H9 (cell line): ENCODE measurements around the gene RERE. TPM values are rescaled to one million over a fixed set of nuclear protein-coding genes. Genes with fewer than 3 reads are reported as not detected.

Experiments used
- DNase-seq: peaks from one replicate; pipeline ENCODE4 v3.0.0-alpha.2; 2017
- H2AFZ ChIP-seq: one replicate; pipeline ENCODE4 v1.6.1; 2013; ENCODE audit warnings: mild to moderate bottlenecking, low read length, control low read depth, moderate library complexity
- H2AK5ac ChIP-seq: 2 replicates; pipeline ENCODE4 v1.6.1; 2013; ENCODE audit warnings: low read length, control low read depth, mixed read lengths; ENCODE audit not compliant: insufficient read length
- H2BK120ac ChIP-seq: one replicate; pipeline ENCODE4 v1.6.1; 2013; ENCODE audit warnings: low read depth, mild to moderate bottlenecking, low read length, control low read depth, inconsistent platforms; ENCODE audit not compliant: poor library complexity, severe bottlenecking
- H2BK12ac ChIP-seq: 2 replicates; pipeline ENCODE4 v1.6.1; 2013; ENCODE audit warnings: low read length, control low read depth, mixed read lengths, low read depth; ENCODE audit not compliant: insufficient read length
- H2BK15ac ChIP-seq: 2 replicates; pipeline ENCODE4 v1.6.1; 2013; ENCODE audit warnings: low read depth, low read length, control low read depth
- H2BK20ac ChIP-seq: one replicate; pipeline ENCODE4 v1.6.1; 2013; ENCODE audit warnings: low read depth, mild to moderate bottlenecking, low read length, control low read depth, inconsistent platforms; ENCODE audit not compliant: poor library complexity, severe bottlenecking
- H2BK5ac ChIP-seq: 2 replicates; pipeline ENCODE4 v1.6.1; 2013; ENCODE audit warnings: low read length, control low read depth, mixed read lengths; ENCODE audit not compliant: insufficient read length
- H3K14ac ChIP-seq: 2 replicates; pipeline ENCODE4 v1.6.1; 2013; ENCODE audit warnings: low read length, control low read depth; ENCODE audit not compliant: insufficient read depth
- H3K18ac ChIP-seq: 2 replicates; pipeline ENCODE4 v1.6.1; 2013; ENCODE audit warnings: low read depth, mild to moderate bottlenecking, mixed read lengths, low read length, control low read depth; ENCODE audit not compliant: insufficient read length
- H3K23ac ChIP-seq: 2 replicates; pipeline ENCODE4 v1.6.1; 2013; ENCODE audit warnings: low read length, control low read depth, mixed read lengths, low read depth; ENCODE audit not compliant: insufficient read length
- H3K23me2 ChIP-seq: 2 replicates; pipeline ENCODE4 v1.6.1; 2013; ENCODE audit warnings: low read depth, mild to moderate bottlenecking, mixed read lengths, low read length, control low read depth; ENCODE audit not compliant: insufficient read length, poor library complexity, severe bottlenecking
- H3K27ac ChIP-seq: 2 replicates; pipeline ENCODE4 v1.5.1; 2013; ENCODE audit warnings: low read length, control low read depth, mixed read lengths, low read depth; ENCODE audit not compliant: insufficient read length
- H3K27me3 ChIP-seq: 2 replicates; pipeline ENCODE4 v1.6.1; 2013; ENCODE audit warnings: low read length, control low read depth, inconsistent platforms; ENCODE audit not compliant: insufficient read depth
- H3K4ac ChIP-seq: 2 replicates; pipeline ENCODE4 v1.6.1; 2013; ENCODE audit warnings: low read depth, mild to moderate bottlenecking, control low read depth, inconsistent platforms, low read length, moderate library complexity
- H3K4me1 ChIP-seq: 2 replicates; pipeline ENCODE4 v1.6.1; 2013; ENCODE audit warnings: low read length, control low read depth, inconsistent platforms; ENCODE audit not compliant: insufficient read depth
- H3K4me2 ChIP-seq: 2 replicates; pipeline ENCODE4 v1.6.1; 2013; ENCODE audit warnings: low read length, control low read depth, mixed read lengths; ENCODE audit not compliant: insufficient read length, insufficient read depth
- H3K56ac ChIP-seq: 2 replicates; pipeline ENCODE4 v1.6.1; 2013; ENCODE audit warnings: low read depth, mild to moderate bottlenecking, mixed read lengths, low read length, control low read depth; ENCODE audit not compliant: insufficient read length
- H3K79me1 ChIP-seq: 2 replicates; pipeline ENCODE4 v1.6.1; 2013; ENCODE audit warnings: low read depth, mild to moderate bottlenecking, moderate library complexity, low read length, control low read depth, inconsistent platforms; ENCODE audit not compliant: insufficient read depth, poor library complexity, severe bottlenecking
- H3K79me2 ChIP-seq: 2 replicates; pipeline ENCODE4 v1.6.1; 2013; ENCODE audit warnings: low read length, control low read depth, inconsistent platforms; ENCODE audit not compliant: insufficient read depth
- H3K9ac ChIP-seq: 2 replicates; pipeline ENCODE4 v1.6.1; 2013; ENCODE audit warnings: low read length, control low read depth, mixed read lengths; ENCODE audit not compliant: insufficient read length; ENCODE audit errors: extremely low read depth
- H3K9me3 ChIP-seq: one replicate; pipeline ENCODE4 v1.6.1; 2013; ENCODE audit warnings: low read depth, low read length, inconsistent platforms; ENCODE audit not compliant: control insufficient read depth
- H3T11ph ChIP-seq: one replicate; pipeline ENCODE4 v1.6.1; 2013; ENCODE audit warnings: mild to moderate bottlenecking, low read length, control low read depth, inconsistent platforms
- H4K20me1 ChIP-seq: one replicate; pipeline ENCODE4 v1.6.1; 2013; ENCODE audit not compliant: control insufficient read depth, insufficient read length, insufficient read depth
- H4K5ac ChIP-seq: 2 replicates; pipeline ENCODE4 v1.6.1; 2013; ENCODE audit warnings: low read depth, mild to moderate bottlenecking, mixed read lengths, low read length, control low read depth; ENCODE audit not compliant: insufficient read length
- H4K8ac ChIP-seq: replicated peaks from 2 replicates; pipeline ENCODE4 v1.6.1; 2013; ENCODE audit warnings: low read length, control low read depth, mixed read lengths, low read depth; ENCODE audit not compliant: insufficient read length
- H4K91ac ChIP-seq: 2 replicates; pipeline ENCODE4 v1.6.1; 2013; ENCODE audit warnings: low read depth, mild to moderate bottlenecking, moderate library complexity, mixed read lengths, low read length, control low read depth; ENCODE audit not compliant: insufficient read length
- H3K27ac Mint-ChIP-seq, 3 experiments: 2 replicates in 2 of 3; 3 replicates in 1 of 3; pipeline ENCODE4 v1.8.0; 2020 to 2021; ENCODE audit warnings: mixed read lengths in 3 of 3, mild to moderate bottlenecking in 1 of 3, moderate library complexity in 1 of 3
- H3K27me3 Mint-ChIP-seq: 2 replicates; pipeline ENCODE4 v1.8.0; 2021; ENCODE audit warnings: low read depth, mild to moderate bottlenecking, moderate library complexity, mixed read lengths
- H3K36me3 Mint-ChIP-seq, 3 experiments: 2 replicates in 2 of 3; 3 replicates in 1 of 3; pipeline ENCODE4 v1.8.0; 2020 to 2021; ENCODE audit warnings: low read depth in 3 of 3, mixed read lengths in 3 of 3; ENCODE audit not compliant: insufficient read depth in 1 of 3
- H3K4me1 Mint-ChIP-seq, 2 experiments: 2 replicates each; pipeline ENCODE4 v1.8.0; 2020; ENCODE audit warnings: mixed read lengths in 2 of 2
- H3K4me3 Mint-ChIP-seq, 2 experiments: 2 replicates in 1 of 2; 3 replicates in 1 of 2; pipeline ENCODE4 v1.8.0; 2020 to 2021; ENCODE audit warnings: mild to moderate bottlenecking in 2 of 2, mixed read lengths in 2 of 2, moderate library complexity in 1 of 2
- H3K9me3 Mint-ChIP-seq, 2 experiments: 2 replicates in 1 of 2; 3 replicates in 1 of 2; pipeline ENCODE4 v1.8.0; 2020; ENCODE audit warnings: mild to moderate bottlenecking in 2 of 2, mixed read lengths in 2 of 2, moderate library complexity in 1 of 2
- WGBS: extraction: QIAGEN DNeasy Blood & Tissue Kit; methylation state at CpG from one replicate; pipeline ENCODE4 v1.1.7; 2013; ENCODE audit warnings: missing lambda C conversion rate, low lambda C conversion rate, mixed read lengths; ENCODE audit not compliant: insufficient read length; ENCODE audit errors: extremely low coverage; 5-methylcytosine and 5-hydroxymethylcytosine counted together
- total RNA-seq: library from RNA; stranded (reverse); gene quantifications from 2 replicates; pipeline ENCODE4 v1.2.1, GENCODE V29; 2021
- TF ChIP-seq, protein P1 (sequence below): fragments of 200-600 bp; sonication (generic); conservative IDR thresholded peaks from 3 replicates; pipeline ENCODE4 v1.8.0; 2021; ENCODE audit warnings: antibody characterized with exemption, mild to moderate bottlenecking

Gene RERE
- total RNA-seq, 1 experiment from 2014 or later = 103 TPM

GRCh38 chr1:8544644-8545043 lies 272.8 kb downstream of the RERE start:
- Histone ChIP-seq H2BK15ac (no peak overlapping the region), H3K14ac (no peak overlapping the region), H3K18ac (no peak overlapping the region), H4K20me1 (no peaks in the 10 kb centered on the region), H3K79me1 (no peaks in the 10 kb centered on the region), H3K79me2 (peaks cover 2% of the 10 kb centered on the region; the same call in 1 of the 2 replicates), H3K23ac (no peak overlapping the region), H4K8ac (no peak overlapping the region), H3K56ac (no peak overlapping the region), H2BK12ac (no peak overlapping the region), H3K4ac (no peak overlapping the region), H3K23me2 (no peaks in the 10 kb centered on the region), H3K4me1 (no peaks in the 10 kb centered on the region), H3K27me3 (no peaks in the 10 kb centered on the region), H2AFZ (no peak overlapping the region), H3T11ph (no peak overlapping the region), H3K27ac (no peak overlapping the region), H3K9ac (no peak overlapping the region), H4K91ac (no peak overlapping the region), H3K4me2 (no peak overlapping the region), H4K5ac (no peak overlapping the region), H3K9me3 (no peaks in the 10 kb centered on the region), H2AK5ac (no peak overlapping the region), H2BK20ac (no peak overlapping the region), H2BK120ac (no peak overlapping the region), H2BK5ac (no peak overlapping the region)
- Mint-ChIP-seq H3K9me3 (no peaks in the 10 kb centered on the region), H3K27ac (0 out of 7 replicates have a peak overlapping the region, but pooled peaks of 1 of the 3 experiments have one; percentile 7), H3K4me3 (no peak overlapping the region), H3K27me3 (no peaks in the 10 kb centered on the region), H3K4me1 (peaks cover 9 to 13% of the 10 kb centered on the region in 2 experiments), H3K36me3 (peaks cover 7 to 38% (median 30%) of the 10 kb centered on the region in 3 experiments; a peak in 5 of 7 replicates)
- TF ChIP-seq, protein P1, sequence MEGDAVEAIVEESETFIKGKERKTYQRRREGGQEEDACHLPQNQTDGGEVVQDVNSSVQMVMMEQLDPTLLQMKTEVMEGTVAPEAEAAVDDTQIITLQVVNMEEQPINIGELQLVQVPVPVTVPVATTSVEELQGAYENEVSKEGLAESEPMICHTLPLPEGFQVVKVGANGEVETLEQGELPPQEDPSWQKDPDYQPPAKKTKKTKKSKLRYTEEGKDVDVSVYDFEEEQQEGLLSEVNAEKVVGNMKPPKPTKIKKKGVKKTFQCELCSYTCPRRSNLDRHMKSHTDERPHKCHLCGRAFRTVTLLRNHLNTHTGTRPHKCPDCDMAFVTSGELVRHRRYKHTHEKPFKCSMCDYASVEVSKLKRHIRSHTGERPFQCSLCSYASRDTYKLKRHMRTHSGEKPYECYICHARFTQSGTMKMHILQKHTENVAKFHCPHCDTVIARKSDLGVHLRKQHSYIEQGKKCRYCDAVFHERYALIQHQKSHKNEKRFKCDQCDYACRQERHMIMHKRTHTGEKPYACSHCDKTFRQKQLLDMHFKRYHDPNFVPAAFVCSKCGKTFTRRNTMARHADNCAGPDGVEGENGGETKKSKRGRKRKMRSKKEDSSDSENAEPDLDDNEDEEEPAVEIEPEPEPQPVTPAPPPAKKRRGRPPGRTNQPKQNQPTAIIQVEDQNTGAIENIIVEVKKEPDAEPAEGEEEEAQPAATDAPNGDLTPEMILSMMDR = no peak
- no CpG with 5 or more reads among the region's 1 CpG for WGBS
- no peak for DNase-seq
